IPS-NIHi7 (cell line): Measurements from ENCODE around the gene CCL4.
"Not testable (repeated sequence)": the region's sequence is repeated elsewhere in the genome, so short reads cannot be mapped to it uniquely, and the experiment has no call there.

Source experiments
- DNase-seq: peaks from one replicate; pipeline ENCODE4 v3.0.0; 2012; ENCODE audit warnings: mixed read lengths; ENCODE audit errors: extremely low spot score

The CCL4 gene

DNA sequence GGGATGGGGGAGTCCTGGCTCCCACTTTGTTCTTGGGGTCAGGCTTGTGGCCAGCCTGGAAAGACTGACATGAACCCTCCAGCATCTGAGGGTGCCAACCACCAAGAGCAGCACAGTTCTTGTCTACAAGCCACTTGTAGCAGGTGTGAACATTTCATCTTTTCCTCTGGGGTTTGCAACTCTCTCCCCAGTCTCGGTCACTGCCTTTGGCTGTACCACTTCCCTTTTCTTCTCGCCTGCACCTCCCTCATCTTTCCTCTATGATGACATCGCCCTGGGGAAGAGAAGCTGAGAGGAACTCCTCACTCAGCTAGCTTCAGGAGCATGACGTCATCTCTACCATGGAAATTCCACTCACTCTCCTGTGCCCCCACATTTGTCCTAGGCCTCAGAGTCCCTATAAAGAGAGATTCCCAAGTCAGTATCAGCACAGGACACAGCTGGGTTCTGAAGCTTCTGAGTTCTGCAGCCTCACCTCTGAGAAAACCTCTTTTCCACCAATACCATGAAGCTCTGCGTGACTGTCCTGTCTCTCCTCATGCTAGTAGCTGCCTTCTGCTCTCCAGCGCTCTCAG is at the start of gene CCL4:
CCL4 (plus strand) TSS at position 427 of the 575 bp plus-strand sequence; CDS start at position 506, 79 bp downstream.
- DNase-seq, result not testable (repeated sequence)

DNA sequence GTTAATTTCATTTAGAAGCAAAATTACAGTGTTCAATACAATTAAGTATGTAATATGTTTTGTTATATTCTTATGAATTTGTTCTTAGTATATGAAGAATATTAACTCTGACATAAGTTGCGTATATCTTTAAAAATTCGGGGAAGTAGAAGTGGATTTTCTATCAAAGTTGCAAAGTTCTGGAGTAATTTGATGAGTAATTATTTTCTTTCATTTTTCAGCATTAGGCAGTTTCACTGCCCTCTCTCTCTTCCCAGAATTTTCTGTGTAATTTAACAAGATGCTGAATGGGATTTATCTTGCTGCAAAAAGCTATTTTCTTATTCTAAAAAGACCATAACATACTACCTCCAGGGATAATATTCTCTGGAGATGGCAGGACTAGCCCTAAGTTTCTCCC is 48.5 kb upstream of the CCL4 start:
- DNase-seq, result no peak

DNA sequence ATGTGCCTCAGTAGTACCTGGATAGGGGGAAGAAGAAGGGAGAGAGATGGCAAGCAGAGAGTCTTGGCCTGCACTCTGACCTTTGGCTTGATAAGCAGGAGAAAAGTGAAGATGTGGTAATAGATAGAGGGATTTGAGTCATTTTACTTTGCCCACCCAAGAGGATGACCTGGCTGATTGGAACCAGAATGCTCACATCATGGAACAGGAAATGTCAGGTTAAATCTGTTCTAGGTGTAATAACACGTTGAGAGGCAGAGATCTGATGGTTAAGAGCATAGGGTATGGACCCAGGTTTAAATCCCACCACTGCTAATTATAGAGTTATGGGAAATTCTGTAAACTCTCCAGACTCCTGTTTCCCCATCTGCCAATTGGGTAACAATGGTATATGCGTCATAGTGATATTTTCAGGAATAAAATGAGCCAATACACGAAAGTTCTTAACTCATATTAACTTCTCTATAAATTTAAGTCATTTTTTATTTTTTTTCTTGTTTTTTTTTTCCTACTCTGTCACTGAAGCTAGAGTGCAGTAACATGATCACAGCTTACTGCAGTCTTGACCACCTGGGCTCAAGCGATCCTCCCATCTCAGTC is 47.6 kb upstream of the CCL4 start:
- DNase-seq, result no peak

DNA sequence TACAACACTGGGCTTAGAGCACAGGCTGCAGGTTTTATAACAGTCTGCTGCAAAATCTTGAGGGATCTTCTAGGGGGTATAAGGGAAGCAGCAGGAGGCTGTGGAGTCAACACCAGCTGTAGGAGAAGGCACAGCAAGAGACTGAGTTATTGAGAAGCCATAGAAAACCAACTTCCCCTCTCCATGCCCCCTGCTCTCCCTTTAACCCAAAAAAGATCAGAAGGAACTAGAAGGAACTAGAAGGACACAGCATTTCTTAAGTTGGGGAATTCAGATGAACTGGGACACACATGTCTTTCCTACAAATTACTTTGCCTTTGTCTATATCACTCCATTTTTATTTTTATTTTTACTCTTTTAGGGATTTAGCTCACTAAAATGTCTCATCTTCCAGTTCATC is 45.7 kb upstream of the CCL4 start:
- DNase-seq, result no peak

DNA sequence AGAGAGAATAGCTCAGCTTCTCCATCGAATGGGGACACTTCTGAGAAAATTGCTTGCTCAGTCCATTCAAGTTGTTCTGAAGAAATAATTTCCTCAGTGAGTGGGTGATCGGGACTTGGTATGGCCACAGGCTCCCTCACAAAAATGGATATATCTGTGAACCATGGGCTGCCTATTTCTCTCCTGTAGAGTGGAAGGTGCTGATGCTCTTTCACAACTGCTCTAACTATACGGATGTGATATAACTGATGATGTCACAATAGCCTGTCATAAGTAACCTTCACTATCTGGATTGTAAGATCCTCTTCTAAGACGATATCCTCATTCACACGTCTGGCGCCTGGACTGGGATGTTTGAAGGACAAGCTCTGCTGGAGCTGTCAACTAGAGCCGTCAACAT is 44.2 kb upstream of the CCL4 start:
- no peak for DNase-seq

DNA sequence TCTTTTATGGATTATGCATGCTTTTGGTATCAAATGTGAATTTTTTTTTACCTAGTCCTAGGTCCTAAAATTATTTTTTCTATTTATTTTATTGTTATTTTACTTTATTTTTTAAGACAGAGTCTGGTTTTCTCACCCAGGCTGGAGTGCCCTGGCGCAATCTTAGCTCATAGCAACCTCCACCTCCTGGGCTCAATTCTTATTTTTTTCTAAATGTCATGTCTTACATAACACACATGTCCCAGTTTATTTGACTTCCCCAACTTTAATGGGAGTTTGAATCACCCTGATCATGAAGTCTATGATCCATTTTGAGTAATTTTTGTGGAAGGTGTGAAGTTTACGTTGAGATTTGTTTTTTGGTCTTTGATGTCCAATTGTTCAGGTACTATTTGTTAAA is 42.8 kb upstream of the CCL4 start:
- DNase-seq, result no peak

DNA sequence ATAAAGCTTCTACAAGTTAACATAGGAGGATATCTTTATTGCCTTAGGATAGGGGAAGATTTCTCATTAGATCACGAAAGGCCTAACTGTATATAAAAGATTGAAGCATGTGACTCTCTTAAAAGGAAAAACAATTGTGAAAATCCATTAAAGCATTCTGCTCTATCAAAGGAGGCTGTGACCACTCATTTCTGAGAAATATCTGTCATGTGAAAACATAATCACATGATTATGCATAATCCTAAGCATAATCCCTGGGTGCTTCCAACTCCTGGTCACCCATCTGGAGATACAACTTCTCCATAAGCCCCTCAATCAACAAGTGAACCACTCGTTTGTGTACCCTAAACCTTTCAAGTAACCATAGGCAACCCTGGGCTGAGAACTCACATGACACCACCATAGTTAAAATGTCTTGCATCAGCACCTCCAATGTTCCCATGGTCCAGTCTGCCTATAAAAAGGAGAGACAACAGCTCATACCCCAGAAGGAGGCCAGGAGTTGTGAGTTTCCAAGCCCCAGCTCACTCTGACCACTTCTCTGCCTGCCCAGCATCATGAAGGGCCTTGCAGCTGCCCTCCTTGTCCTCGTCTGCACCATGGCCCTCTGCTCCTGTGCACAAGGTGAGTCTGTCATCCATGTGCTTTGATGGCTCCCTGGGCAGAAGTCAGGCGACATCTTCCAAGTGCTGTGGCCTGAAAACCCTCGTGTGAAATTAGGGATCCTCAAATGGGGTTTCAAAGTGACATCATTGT is 39.7 kb upstream of the CCL4 start, which contains the start of gene CCL18:
CCL18 (plus strand) TSS at position 487 of the 756 bp plus-strand sequence; CDS start at position 558, 71 bp downstream.
- no peak for DNase-seq

DNA sequence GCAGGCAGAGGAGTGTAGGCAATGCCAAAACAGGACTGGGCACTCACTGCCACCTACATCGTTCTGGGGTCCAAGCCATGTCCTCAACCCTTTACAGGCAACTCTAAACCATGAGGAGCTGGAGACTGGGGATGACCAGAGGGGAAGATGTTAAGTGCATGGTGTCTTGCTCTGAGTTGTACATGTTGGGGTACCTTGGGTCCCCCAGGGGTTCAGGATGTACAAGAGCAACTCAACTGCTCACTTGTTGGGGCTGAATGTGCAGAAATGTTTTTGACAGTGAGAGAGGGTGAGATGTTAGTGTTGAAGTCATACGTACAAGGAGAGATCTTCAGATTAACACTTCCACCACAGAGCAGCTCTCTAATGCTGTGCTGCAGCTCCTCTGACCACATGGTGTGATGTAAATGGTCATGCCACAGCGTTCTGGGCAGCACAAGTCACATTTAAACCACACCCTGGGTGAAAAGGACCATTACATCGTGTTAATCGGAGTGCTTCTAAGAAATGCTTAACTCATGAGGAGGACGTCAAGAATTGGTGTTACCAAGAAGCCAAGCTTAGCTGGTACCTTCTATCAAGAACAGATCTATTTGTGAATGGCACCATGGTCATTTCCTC is 37.2 kb upstream of the CCL4 start:
- DNase-seq, result no peak

DNA sequence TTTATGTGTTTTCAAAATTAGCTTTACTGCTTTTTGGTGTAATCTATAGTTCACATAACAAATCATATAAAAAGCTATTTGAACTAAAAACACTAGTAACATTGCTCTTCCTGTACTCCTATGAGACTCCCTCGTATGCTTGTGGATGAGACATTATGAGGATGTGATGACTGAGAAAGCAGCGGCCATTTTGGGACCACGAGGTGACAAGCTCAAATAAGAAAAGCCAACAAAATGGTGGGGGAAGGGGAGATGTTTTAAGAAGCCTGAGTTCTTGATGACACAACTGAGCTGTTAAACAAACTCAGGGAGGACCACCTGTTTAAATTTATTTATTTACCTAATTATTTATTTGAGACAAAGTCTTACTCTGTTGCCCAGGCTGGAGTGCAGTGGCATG is 35.1 kb upstream of the CCL4 start:
- no peak for DNase-seq

DNA sequence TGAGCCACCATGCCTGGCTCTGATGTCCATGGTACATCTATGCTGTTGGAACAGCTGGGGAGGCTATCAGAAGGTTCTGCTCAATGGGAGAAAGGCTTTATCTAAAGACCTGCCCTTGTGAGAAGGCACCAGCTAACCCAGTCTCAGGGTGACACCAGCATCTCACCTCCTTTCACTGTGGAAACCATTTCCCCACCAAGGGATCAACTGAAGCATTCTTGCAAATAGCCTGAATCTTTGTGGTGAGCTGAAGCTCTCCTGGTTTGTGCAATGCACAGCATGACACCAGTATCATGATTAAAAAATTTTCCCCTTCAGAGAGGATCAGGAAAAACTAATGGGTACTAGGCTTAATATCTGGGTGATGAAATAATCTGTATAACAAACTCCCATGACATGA is 34.5 kb upstream of the CCL4 start:
- DNase-seq, result no peak

DNA sequence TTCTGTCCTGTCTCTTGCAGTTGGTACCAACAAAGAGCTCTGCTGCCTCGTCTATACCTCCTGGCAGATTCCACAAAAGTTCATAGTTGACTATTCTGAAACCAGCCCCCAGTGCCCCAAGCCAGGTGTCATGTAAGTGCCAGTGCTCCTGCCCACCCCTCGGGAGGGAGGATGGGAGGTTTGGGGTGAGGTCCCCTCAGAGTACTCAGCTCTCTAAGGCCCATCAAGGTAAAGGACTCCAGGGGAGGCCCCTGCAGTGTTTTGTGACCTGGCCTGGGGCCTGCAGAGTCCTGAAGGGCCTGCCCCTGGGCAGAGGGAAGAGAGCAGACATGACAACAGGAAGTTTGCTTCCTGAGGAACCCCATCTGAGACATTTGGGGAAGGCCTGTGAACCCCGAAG is 33.2 kb upstream of the CCL4 start:
- DNase-seq, result no peak

DNA sequence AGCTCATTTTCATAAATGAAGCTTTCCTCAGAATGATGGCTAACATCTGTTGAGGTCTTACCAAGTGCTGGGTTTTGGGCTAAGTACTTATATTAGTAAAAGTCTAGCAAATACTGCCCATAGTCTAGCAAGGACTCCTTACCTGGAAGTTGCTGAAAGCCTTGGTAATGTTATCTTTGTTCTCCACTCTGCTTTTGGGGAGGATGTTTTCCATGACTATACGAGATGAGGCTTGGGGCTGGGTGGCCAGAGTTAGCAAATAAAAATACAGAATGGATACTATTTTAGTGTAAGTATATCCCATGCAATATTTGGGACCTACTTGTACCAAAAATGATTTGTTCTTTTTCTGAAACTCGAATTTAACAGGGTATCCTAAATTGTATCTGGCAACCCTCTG is 31.9 kb upstream of the CCL4 start:
- no peak for DNase-seq

DNA sequence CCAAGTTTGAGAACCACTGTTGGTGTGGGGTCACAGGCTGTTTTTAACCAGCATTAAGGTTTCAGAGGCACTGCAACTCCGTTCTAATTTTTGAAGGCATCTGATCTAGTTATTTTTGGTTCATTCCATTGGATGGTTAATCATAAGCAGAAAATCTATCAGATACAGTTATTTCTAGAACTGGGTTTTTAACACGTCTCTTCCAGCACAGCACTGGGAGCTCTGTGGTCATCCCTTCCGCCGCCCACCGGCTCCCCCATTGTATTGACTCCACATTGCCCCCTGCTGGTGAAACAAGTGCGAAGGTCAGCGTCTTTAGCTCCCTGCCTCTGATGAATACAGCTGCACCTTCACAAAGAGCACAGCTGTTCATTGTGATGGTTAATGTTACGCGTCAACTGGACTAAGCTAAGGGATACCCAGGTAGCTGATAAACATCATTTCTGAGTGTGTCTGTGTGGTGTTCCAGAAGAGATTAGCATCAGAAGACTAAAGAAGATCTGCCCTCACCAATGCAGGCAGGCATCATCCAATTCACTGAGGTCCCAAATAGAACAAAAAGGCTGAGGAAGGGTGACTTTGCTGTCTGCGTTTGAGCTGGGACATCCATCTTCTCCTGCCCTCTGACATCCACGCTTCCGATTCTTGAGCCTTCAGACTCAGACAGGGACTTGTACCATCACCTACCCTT is 31.1 kb upstream of the CCL4 start:
- DNase-seq, result peak; percentile 95

DNA sequence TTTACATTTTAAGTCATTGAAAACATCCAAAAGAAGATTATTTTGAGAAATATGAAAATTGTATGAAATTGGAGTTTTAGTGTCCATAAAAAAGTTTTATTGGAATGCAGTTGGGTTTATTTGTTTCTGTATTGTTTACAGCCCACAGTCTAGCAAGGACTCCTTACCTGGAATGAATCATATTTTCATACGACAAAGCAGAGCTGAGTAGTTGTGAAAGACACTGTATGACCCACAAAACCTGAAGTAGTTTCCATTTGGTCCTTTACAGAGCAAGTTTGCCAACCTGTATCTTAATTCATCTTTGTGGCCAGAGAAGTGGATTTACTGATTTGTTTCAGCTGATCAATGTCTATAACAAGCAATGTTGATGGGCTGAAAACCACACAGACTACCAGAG is 29.3 kb upstream of the CCL4 start:
- no peak for DNase-seq

DNA sequence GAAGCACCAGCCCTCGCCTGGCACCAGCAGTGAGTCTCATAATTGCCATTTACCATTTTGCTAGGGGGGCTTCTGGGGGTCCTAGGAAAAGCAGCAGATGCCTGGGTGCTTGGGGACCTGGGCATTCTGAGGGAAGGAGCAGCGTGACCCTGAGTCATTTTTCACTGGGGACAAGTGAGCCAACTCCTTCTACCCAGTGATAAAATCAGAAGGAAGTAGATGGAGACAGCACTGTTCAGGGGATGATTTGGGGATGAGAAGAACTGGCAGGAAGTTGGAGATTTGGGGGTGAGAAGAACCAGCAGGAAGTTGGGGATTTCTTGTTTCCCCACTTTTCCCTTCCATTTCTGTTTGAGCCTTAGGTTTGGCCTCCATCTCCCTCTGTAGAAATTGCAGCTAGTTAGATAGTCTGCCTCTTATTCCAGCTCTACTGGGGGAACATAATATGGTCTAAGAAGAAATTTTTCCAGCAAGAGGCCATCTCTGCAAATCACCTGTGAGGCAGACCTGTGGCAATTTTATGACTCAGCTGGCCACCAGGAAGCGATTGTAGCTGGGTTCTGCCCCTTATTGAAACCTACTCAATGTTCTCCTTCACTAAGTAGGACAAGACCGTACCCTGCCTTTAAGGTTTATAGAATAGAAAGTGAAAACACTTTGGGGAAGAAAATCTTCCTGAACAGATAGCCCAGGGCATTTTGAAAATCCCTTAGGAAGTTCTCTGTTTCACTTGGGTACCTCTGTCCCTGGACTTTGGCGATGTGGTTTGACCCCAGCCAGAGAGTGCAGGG is 21.8 kb upstream of the CCL4 start:
- not testable (repeated sequence) for DNase-seq

DNA sequence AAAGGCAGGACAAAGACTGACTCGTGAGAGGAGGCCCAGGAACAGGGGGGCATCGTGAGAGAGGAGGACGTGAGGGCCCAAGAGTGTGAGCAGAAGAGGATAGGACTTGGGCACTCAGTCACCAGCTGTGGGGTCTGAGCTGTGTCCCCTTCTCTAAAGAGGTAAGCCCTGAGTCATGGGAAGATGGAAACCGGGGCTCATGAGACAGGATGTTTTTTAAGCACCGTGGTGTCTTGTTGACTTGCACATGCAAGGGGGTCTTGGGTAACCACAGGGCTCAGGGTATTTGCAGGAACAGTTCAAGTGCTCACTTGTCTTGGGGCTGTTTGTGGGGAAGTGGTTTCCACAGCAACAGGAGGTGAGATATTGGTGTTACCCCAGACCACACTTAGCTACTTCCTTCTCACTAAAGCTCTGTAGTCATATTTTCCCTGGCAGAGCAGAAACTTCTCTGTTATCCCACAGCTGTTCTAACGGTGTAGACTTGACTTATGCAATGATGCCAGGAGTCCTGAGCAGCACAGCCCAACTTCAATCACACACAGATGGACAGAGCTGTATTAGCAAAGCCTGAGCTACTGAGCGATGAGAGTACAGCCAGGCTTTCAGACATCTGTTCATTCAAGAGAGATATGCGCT is 21.0 kb upstream of the CCL4 start:
- DNase-seq, result not testable (repeated sequence)

DNA sequence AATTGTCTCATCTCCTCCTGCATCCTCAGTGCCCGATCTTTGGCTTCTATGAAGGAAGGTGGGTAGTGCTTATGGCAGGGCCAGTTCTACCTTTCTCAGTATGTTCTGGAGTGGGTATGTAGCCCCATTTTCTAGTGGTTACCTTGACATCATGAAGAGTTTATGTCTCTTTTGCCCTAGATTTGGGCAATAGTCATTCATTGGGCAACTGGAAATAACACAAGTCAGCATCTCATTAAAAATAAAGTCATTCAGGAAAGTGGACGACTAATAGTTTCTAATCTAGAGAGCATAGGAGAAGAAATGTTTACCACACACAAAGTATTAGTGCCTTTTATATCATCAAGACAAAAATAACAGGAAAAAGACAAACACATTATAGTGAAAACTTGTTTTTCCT is 19.9 kb upstream of the CCL4 start:
- not testable (repeated sequence) for DNase-seq

DNA sequence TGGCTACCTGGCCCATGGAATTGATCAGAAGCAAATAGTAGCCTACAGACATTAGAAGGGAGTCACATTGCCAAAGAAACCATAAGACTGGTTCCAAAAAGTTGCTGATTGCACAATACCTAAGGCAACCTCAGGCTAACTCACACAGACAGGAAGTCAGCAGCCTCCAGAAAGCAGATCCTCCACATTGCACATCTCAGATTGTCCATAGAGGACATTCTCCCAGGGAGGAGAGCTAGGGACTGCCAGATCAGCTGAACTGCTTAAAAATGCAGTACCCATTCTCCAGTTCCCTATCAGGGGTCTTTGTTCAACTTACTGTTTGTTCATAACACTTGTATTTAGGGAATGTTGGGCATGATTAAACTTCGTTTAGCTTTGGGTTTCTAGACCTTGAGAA is 17.9 kb upstream of the CCL4 start:
- DNase-seq, result no peak

DNA sequence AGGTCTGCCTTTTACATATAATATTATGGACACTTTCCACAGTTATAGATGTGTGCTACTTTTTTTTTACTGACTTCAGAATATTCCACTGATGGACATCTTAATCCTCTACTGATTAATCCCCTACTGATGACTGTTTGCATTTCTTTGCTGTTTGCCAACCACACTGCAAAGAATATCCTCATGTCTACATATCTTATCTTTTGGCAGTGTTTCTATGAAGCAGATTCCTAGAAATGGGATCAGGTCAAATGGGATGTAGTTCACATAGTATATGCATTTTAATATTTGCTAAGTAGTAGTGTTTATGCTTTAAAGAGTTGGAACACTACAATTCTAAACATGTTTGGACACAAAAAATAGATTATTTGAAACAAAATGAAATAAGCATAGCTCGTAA is 16.8 kb upstream of the CCL4 start:
- DNase-seq, result no peak

DNA sequence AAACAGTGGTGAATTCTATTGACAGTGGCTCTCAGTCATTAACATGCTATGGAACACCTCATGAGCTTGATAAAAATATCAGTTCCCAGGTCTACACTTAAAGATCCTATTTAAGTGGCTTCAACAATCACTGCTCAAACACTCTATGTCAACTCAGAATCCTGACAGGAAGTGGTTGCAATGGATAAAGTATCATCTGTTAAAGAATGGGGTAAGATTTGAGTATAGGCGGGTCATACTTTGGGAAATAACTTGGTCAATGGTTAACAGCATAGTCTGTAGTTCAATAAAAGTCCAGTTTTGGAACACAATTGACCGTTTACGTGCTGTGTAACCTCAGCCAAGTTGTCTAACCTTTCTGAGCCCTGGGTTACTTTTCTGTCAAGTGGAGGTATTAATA is 16.2 kb upstream of the CCL4 start:
- not testable (repeated sequence) for DNase-seq
